Mucosa of rectum (tissue), 2 donors: Measurements from ENCODE around the gene FLNC.

Experiments
- H3K27ac ChIP-seq, 2 donors: one replicate each; pipeline ENCODE4 v1.7.0; 2013; ENCODE audit warnings: inconsistent platforms in 2 of 2, low read depth in 2 of 2, low read length in 2 of 2
- H3K27me3 ChIP-seq, 2 donors: one replicate each; pipeline ENCODE4 v1.7.0; 2013; ENCODE audit warnings: low read length in 2 of 2; ENCODE audit not compliant: control insufficient read depth in 2 of 2, insufficient read depth in 2 of 2
- H3K36me3 ChIP-seq, 2 donors: one replicate each; pipeline ENCODE4 v1.7.0; 2013; ENCODE audit warnings: low read length in 2 of 2; ENCODE audit not compliant: control insufficient read depth in 2 of 2, insufficient read depth in 2 of 2
- H3K4me1 ChIP-seq, 2 donors: one replicate each; pipeline ENCODE4 v1.7.0; 2013; ENCODE audit warnings: low read length in 2 of 2, mild to moderate bottlenecking in 1 of 2; ENCODE audit not compliant: control insufficient read depth in 2 of 2, insufficient read depth in 2 of 2
- H3K4me3 ChIP-seq, 2 donors: one replicate each; pipeline ENCODE4 v1.7.0; 2013; ENCODE audit warnings: low read length in 2 of 2
- H3K9ac ChIP-seq, 2 donors: one replicate each; pipeline ENCODE4 v1.7.0; 2013; ENCODE audit warnings: low read length in 2 of 2, low read depth in 1 of 2, mild to moderate bottlenecking in 1 of 2
- H3K9me3 ChIP-seq, 2 donors: one replicate each; pipeline ENCODE4 v1.7.0; 2013; ENCODE audit warnings: low read length in 2 of 2; ENCODE audit not compliant: control insufficient read depth in 2 of 2
- donor health status: healthy.
- donor health status: Normal muscosa, but diverticular disease.

The FLNC gene

GRCh38 chr7:128801667-128802418 is 28.4 kb upstream of the FLNC start:
- H3K27ac ChIP-seq = no peak overlapping the region
- no peak overlapping the region for H3K4me3 ChIP-seq
- H3K36me3 ChIP-seq = no peaks in the 10 kb centered on the region
- H3K27me3 ChIP-seq = no peaks in the 10 kb centered on the region
- H3K9ac ChIP-seq = no peak overlapping the region
- peaks cover 0 to 3% of the 10 kb centered on the region in 2 donors for H3K4me1 ChIP-seq
- H3K9me3 ChIP-seq = no peaks in the 10 kb centered on the region

- Histone ChIP-seq H3K36me3 (no peaks in the 10 kb centered on the region), H3K4me3 (no peak overlapping the region), H3K9ac (no peak overlapping the region), H3K9me3 (no peaks in the 10 kb centered on the region), H3K4me1 (peaks cover 0 to 3% of the 10 kb centered on the region in 2 donors), H3K27ac (no peak overlapping the region), H3K27me3 (no peaks in the 10 kb centered on the region)
Measured at GRCh38 chr7:128804484-128804883, 25.7 kb upstream of the FLNC start.

- no peak overlapping the region for H3K4me3 ChIP-seq
- H3K36me3 ChIP-seq = no peaks in the 10 kb centered on the region
Measured at GRCh38 chr7:128805225-128805624, 25.0 kb upstream of the FLNC start.

GRCh38 chr7:128807191-128807590 is 23.0 kb upstream of the FLNC start:
- H3K27me3 ChIP-seq = no peaks in the 10 kb centered on the region
- no peaks in the 10 kb centered on the region for H3K36me3 ChIP-seq
- no peak overlapping the region for H3K4me3 ChIP-seq
- no peaks in the 10 kb centered on the region for H3K4me1 ChIP-seq
- no peak overlapping the region for H3K27ac ChIP-seq
- no peak overlapping the region for H3K9ac ChIP-seq
- no peaks in the 10 kb centered on the region for H3K9me3 ChIP-seq

More at GRCh38 chr7:128805225-128805624, 25.0 kb upstream of the FLNC start:
- Histone ChIP-seq H3K9ac (no peak overlapping the region), H3K27ac (no peak overlapping the region), H3K4me1 (peaks cover 0 to 3% of the 10 kb centered on the region in 2 donors), H3K9me3 (no peaks in the 10 kb centered on the region), H3K27me3 (no peaks in the 10 kb centered on the region)

- no peak overlapping the region for H3K9ac ChIP-seq
- H3K4me3 ChIP-seq = no peak overlapping the region
- no peaks in the 10 kb centered on the region for H3K9me3 ChIP-seq
- no peaks in the 10 kb centered on the region for H3K4me1 ChIP-seq
- H3K27ac ChIP-seq = no peak overlapping the region
- no peaks in the 10 kb centered on the region for H3K27me3 ChIP-seq
- no peaks in the 10 kb centered on the region for H3K36me3 ChIP-seq
Measured at GRCh38 chr7:128809363-128809762, 20.8 kb upstream of the FLNC start.

GRCh38 chr7:128810473-128810872 is 19.7 kb upstream of the FLNC start:
- H3K36me3 ChIP-seq = no peaks in the 10 kb centered on the region
- H3K27ac ChIP-seq = no peak overlapping the region
- no peaks in the 10 kb centered on the region for H3K9me3 ChIP-seq

GRCh38 chr7:128810997-128811396 is 19.2 kb upstream of the FLNC start:
- no peak overlapping the region for H3K27ac ChIP-seq
- H3K27me3 ChIP-seq = no peaks in the 10 kb centered on the region
- H3K4me1 ChIP-seq = no peaks in the 10 kb centered on the region
- no peak overlapping the region for H3K4me3 ChIP-seq
- no peak overlapping the region for H3K9ac ChIP-seq
- H3K9me3 ChIP-seq = no peaks in the 10 kb centered on the region
- no peaks in the 10 kb centered on the region for H3K36me3 ChIP-seq

More at GRCh38 chr7:128810473-128810872, 19.7 kb upstream of the FLNC start:
- Histone ChIP-seq H3K4me1 (no peaks in the 10 kb centered on the region), H3K27me3 (no peaks in the 10 kb centered on the region), H3K9ac (no peak overlapping the region), H3K4me3 (no peak overlapping the region)

- no peaks in the 10 kb centered on the region for H3K9me3 ChIP-seq
- H3K36me3 ChIP-seq = no peaks in the 10 kb centered on the region
- H3K4me1 ChIP-seq = no peaks in the 10 kb centered on the region
- no peak overlapping the region for H3K27ac ChIP-seq
- no peak overlapping the region for H3K4me3 ChIP-seq
- H3K27me3 ChIP-seq = no peaks in the 10 kb centered on the region
- no peak overlapping the region for H3K9ac ChIP-seq
Measured at GRCh38 chr7:128811631-128812430, 18.4 kb upstream of the FLNC start.

- H3K4me3 ChIP-seq = no peak overlapping the region
- no peaks in the 10 kb centered on the region for H3K27me3 ChIP-seq
- H3K9ac ChIP-seq = no peak overlapping the region
- no peaks in the 10 kb centered on the region for H3K9me3 ChIP-seq
- no peak overlapping the region for H3K27ac ChIP-seq
- no peaks in the 10 kb centered on the region for H3K4me1 ChIP-seq
- no peaks in the 10 kb centered on the region for H3K36me3 ChIP-seq
Measured at GRCh38 chr7:128812514-128813168, 17.6 kb upstream of the FLNC start.

GRCh38 chr7:128814499-128814898 is 15.7 kb upstream of the FLNC start:
- Histone ChIP-seq H3K27me3 (no peaks in the 10 kb centered on the region), H3K4me1 (no peaks in the 10 kb centered on the region), H3K27ac (no peak overlapping the region), H3K4me3 (no peak overlapping the region), H3K9me3 (no peaks in the 10 kb centered on the region), H3K9ac (no peak overlapping the region), H3K36me3 (no peaks in the 10 kb centered on the region)
